GM15510 (cell line): ENCODE results near the gene SCCPDH.

Experiments
- POLR2A ChIP-seq: IDR thresholded peaks from 3 replicates; pipeline ENCODE4 v1.6.1; 2011; ENCODE audit warnings: borderline replicate concordance; ENCODE audit not compliant: insufficient read length; ENCODE audit errors: extremely low read depth

The SCCPDH gene

DNA sequence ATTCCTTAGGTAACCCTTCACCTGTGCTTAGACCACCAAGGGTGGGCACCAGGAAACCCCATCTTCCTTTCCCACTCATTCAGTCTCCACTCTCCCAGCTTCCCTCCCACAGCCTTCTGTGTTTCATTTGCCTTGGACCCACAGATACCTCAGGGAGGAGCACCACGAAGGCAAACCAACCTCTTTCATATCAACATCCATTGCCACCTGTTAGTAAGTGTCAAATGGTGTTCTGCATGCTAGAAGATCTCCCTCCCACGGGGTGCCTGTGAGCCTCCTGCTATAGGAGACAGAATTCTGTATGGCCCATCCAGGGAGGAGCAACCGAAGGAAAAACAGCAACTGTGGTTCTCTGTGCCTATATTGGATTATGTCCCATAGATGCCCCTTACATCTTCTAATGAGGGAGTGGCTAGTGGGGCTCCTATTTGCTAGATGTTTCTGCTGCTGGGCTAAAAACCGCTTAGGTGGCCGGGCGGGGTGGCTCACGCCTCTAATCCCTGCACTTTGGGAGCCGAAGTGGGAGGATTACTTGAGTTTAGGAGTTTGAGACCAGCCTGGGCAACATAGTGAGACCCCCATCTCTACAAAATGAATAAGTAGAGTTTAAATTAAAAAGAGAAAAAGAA lies 25.6 kb upstream of the SCCPDH start:
- no peak for TF ChIP-seq POLR2A

DNA sequence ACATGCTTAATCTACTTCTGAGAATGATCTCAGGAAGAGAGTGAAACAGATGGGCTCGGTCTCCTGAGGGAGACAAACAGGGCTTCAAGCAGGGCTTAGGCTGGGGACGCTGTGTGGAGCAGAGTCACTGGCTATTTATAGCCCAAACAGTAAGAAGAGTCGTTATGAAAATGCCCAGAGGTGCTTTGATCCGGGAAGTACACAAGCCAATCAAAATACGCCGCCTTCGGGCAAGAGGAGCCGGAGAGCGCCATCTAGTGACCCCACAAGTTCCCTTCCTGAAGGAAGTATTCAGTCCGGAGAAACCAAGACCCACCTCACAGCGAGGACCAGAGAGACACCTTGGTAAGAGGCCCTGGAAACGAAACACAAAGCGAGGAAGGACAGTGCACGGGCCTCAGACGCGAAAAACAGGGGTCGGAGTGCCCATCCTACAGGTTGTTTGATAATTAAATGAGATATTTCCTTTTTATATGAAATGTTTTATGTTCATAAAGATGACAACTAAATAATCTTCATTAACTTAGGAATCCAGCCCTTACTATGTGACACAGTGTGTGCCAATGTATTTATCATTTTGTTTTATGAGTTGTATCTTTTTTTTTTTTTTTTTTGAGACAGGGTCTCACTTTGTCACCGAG lies 25.0 kb upstream of the SCCPDH start:
- TF ChIP-seq POLR2A = no peak

DNA sequence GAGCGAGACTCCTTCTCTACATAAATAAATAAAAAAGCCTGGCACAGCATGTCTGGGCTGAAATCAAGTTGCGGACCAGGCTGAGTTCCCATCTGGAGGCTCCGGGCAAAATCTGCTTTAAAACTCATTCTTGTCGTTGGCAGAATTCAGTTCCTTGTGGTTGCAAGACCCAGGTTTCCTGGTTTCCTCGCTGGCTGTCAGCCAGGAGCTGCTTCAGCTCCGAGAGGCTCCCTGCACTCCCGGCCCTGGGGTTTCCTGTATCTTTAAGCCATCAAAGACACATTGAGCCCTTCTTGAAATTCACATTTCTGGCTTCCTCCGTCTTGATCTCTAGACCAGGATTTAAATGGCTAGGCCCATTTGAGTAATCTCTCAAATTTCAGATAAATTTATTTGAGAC lies 20.6 kb upstream of the SCCPDH start:
- no peak for TF ChIP-seq POLR2A

DNA sequence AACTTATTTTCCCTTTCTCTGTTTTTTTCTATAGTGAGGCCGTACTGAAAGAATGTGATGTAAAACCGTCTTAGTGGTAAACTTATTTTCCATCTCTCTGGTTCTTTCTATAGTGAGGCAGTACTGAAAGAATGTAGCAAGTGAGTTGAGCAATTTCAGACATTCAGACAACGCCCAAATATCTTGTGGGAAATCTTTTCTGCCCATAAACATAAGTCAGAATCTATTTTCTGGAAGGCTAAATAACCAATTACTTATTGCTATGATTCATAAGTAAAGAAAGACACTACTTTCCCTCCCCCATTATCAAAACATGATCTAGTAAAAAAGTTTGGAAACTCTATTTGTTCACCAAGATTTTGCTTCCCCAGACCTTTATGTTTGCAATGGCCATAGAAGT lies 18.8 kb upstream of the SCCPDH start:
- TF ChIP-seq POLR2A = no peak

DNA sequence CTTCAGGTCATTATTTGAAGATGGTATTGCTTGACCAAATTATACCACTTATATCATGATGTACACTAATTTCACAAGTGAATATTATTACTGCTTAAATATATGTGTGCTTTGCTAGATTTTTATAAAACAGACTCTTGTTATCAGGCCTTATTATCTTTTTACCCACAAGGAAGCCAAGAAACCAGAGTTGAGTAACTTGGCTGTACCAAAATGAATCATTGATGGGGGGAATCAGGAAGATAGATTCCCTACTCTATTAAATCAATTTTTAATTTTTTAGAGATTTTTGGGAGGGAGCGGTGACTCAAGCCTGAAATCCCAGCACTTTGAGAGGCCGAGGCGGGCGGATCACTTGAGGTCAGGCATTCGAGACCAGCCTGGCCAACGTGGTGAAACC lies 16.0 kb upstream of the SCCPDH start:
- no peak for TF ChIP-seq POLR2A

DNA sequence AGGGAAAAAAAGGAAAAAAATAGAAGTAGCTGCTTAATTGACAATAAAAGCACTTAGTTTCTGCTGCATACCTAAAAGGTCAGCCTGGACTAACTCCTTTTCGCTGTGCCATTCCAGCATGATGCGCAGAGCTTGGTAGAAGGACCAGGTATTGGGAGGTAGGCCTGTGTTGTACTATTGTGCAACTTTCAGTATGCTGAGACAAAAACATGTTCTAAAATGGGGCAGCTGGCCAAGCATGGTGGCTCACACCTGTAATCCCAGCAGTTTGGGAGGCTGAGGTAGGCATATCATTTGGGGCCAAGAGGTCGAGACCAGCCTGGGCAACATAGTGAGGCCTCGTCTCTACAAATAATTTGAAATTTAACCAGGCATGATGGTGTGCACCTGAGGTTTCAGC lies 15.0 kb upstream of the SCCPDH start:
- no peak for TF ChIP-seq POLR2A

DNA sequence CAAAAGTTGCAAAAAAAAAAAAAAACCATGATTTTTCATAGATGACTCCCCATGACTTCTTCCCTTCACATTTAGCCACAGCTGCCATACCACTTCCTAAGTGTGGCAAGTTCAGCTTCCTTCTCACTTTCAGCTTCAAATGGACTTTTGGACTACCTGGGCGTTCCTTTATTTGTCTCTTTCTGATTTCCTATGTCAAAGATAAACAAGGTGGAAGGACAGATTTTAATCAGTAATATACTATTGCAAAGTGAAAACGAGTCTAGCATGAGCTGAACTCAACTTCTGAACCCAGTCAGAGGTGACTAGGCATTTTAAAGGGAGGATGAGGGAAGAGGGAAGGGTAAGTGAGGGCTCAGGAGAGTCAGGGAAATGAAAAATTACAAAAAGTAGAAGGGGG lies 14.4 kb upstream of the SCCPDH start:
- TF ChIP-seq POLR2A = no peak

DNA sequence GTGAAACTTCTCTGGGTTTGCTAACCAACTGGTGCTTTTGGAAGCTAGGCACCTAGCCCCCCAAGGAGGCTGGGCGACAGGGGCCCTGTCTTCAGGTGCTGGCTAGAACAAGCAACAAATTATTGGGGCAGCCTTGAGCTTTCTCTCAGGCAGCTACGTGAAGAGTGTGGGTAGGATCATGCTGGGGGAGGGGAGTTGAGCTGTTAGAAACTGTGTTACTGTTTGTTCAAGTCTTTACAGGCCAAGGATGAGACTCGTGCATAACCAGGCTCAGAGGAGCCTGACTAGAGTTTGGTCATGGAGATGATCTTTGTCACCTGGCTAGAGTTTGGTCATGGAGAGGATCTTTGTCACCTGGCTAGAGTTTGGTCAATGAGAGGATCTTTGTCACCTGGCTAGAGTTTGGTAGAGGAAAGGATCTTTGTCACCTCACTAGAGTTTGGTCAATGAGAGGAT lies 12.6 kb upstream of the SCCPDH start:
- no peak for TF ChIP-seq POLR2A

DNA sequence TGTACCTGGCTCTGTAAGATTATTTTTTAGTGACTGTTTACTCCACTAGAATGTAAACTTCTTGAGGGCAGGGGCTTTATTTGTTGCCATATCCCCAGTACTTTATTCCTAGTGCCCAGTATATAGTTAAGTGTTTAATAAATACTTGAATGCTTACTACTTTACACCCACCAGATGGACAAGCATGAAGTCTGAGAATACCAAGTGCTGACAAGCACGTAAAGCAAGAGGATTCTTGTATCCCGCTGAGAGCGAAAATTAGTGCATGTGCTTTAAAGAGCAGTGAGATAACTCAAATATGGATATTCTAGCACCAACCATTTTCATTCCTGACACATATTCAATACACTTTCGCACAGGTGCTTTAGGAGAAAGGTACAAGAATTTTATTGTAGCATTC lies 1.5 kb upstream of the SCCPDH start:
- no peak for TF ChIP-seq POLR2A

DNA sequence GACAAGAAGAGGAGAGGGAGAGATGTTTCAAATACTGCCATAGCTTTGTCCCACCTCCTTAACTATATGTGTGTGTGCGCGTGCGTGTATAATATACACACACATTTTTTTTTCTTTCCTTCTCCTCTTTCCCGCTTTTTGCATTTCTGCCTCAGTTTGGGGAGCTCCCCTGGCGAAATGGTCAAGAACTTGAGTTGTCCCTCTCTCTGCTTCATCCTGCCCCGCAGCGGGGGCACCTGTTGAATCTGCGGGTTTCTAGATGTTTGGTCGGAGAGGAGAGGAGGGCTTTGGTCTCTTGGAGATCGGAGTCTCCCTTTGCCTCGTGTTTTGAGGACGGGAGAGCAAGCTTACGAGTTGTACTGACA lies 504 bp downstream of the SCCPDH start:
- TF ChIP-seq POLR2A = no peak

DNA sequence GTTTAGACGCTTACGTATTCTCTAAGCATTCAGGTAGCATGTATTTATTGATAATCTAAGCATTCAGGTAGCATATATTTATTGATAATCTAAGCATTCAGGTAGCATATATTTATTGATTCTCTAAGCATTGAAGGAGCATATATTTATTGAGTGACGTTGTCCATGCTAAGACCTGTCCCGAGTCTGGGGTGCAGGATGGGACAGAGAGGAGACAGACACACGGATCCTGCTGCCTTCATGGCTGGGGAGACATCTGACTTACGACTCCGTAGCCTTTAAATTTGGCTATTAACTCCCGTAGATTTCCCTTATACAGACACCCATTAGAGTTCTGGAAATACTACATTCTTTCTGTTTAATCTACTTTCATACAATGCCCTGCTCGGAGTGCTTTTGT lies 982 bp downstream of the SCCPDH start:
- TF ChIP-seq POLR2A = no peak

DNA sequence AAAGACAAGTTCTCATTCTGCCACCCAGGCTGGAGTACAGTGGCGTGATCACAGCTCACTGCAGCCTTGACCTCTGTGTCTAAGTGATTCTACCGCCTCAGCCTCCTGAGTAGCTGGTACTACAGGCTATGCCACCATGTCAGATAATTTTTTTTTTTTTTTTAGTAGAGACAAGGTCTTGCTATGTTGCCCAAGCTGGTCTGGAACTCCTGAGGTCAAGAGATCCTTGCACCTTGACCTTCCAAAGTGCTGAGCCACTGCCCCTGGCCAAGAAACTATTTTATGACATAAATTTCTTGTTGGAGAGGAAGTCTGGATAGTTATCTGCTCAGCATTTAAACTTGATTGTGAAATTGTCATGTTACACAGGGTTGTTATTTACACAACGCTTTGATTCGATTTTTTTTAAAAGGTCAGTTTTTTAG lies 2.1 kb downstream of the SCCPDH start:
- TF ChIP-seq POLR2A = no peak

DNA sequence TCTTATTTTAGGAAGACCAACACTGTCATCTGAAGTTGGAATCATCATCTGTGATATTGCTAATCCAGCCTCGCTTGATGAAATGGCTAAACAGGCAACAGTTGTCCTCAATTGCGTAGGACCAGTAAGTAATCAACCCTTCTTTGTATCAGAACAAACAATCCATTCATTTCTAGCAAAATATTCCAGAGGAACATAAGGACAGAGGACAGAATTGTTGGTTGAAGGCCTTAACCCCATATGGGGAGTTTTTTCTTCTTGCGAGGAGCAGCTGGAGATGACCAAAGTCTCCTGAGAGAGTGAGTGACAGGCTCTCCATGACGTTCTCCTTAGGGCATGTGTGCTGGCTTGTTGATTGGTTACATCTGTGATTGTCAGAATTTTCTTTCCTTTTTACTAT lies 2.7 kb downstream of the SCCPDH start:
- no peak for TF ChIP-seq POLR2A

DNA sequence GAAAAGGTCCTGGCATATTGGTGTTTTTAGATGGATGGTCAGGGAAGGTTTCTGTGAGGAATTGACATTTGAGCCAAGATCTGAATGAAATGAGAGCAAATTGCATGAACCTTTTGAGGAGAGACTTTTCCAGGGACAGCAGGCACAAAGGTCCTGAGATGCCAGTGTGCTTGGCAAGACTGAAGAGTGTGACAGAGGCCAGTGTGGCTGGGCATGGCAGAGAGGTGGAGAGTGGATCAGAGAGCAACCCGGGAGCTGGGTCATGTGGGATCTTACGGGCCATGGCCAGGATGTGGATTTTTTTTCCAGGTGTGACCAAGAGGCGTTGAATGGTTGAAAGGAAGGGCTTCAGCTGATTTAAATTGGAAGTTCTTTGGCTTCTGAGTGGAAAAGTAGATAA lies 3.4 kb downstream of the SCCPDH start:
- TF ChIP-seq POLR2A = no peak

DNA sequence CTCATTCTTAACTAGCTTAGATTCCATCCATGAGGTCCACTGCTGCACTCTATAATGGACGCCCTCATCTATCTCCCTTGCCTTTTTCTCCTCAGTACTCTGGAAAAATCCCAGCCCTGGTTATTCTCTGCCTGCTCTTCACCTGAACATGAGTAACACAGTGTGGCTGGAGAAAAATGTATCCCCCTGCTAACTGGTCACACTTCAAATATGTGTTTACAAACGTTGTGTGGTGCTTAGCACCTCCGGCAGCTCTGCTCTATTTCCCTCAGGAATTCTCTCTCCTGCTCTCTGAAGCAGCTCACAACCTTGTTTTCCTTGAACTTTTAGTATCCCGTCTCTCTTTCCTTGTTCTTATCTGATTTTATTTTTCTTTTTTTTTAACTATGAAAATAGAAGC lies 4.1 kb downstream of the SCCPDH start:
- no peak for TF ChIP-seq POLR2A

DNA sequence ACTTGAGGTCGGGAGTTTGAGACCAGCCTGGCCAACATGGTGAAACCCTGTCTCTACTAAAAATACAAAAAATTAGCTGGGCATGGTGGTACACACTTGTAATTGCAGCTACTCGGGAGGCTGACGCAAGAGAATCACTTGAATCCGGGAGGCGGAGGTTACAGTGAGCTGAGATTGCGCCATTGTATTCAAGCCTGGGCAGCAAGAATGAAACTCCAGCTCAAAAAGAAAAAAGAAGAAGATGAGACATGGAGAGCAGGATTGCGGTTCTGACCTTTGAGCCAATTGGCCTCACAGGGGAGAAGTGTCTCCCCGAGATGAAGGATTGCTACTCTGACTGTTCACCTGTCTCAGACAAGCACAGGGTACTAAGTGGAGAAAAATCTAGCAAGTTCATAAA lies 6.6 kb downstream of the SCCPDH start:
- TF ChIP-seq POLR2A = no peak
